H4 (cell line): ENCODE measurements around the gene APOO. TPM values are rescaled to one million over a fixed set of nuclear protein-coding genes. Genes with fewer than 3 reads are reported as not detected.
"Not testable (repeated sequence)": the region's sequence is repeated elsewhere in the genome, so short reads cannot be mapped to it uniquely, and the experiment has no call there.

ENCODE experiments used
- DNase-seq: peaks from one replicate; pipeline ENCODE4 v3.0.0-alpha.2; 2015; ENCODE audit warnings: low spot score
- total RNA-seq: library from RNA; depleted of rRNA; stranded (reverse); fragments of >200 nt; shearing (Covaris generic); gene quantifications from 2 replicates; pipeline ENCODE4 v1.2.3, GENCODE V29; 2014

Gene APOO
- total RNA-seq, 1 experiment from 2014 or later, result 58.9 TPM

DNA sequence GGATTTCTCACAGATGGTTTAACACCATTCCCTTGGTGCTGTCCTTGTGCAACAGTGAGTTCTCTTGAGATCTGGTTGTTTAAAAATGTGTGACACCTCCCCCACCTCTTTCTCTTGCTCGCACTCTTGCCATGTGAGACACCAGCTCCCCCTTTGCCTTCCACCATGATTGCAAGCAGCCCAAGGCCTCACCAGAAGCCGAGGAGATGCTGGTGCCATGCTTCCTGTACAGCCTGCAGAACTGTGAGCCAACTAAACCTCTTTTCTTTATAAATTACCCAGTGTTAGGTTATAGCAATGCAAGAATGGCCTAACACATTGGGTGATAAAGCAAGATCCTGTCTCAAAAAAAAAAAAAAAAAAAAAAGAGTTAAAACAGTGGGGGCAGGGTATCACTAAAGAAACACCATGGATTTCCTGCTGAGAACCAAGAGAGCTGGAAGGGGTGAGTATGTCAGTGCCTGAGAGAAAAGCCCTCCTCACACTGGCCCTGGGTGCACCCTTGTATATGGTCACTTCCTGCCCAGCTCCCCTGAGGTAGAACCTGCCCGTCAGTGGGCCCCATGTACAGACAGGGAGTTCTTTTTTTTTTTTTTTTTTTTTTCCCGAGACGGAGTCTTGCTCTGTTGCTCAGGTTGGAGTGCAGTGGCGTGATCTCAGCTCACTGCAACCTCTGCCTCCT lies 46.4 kb downstream of the APOO start:
- no peak for DNase-seq

- DNase-seq, result not testable (repeated sequence)
Measured at GRCh38 chrX:23859238-23859637, 48.5 kb downstream of the APOO start.

- DNase-seq, result no peak
Measured at GRCh38 chrX:23857935-23858334, 49.8 kb downstream of the APOO start.

GRCh38 chrX:23857363-23857762 lies 50.4 kb downstream of the APOO start:
- DNase-seq, result no peak

DNA sequence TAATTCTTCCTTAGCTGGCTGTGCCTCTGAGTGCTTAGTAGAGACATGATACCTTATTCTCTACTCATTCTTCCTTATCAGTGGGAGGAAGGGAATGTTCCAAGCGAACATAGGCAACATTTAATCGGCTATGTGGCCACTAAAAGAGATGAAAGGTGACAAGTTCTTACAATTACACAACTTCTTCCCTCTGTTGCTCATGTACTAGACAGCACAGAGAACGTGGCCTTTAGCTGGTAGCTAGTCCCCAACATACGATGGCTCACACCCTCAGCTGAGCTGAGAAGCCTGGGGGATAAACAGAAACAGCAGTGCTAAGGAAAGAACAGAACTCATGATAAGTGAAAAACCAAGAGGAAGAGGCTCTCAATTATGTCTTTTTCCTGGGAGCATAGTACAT lies 52.2 kb downstream of the APOO start:
- DNase-seq, result no peak

DNA sequence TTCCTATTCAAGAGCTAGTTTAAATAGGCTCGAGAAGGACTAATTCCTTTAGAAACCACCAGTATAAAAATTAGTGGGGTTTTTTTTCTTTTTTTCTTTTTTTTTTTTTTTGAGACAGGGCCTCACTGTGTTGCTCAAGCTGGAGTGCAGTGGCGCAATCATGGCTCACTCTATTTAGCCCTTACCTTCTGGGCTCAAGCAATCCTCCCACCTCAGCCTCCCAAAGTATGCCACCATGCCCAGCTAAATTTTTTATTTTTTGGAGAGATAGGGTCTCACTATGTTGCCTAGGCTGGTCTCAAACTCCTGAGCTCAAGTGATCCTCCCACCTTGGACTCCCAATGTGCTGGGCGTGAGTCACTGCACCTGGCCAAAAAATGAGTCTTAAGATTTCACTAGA lies 52.8 kb downstream of the APOO start:
- no peak for DNase-seq

- no peak for DNase-seq
Measured at GRCh38 chrX:23854122-23854521, 53.6 kb downstream of the APOO start.

GRCh38 chrX:23851544-23851943 lies 56.2 kb downstream of the APOO start:
- DNase-seq, result no peak

DNA sequence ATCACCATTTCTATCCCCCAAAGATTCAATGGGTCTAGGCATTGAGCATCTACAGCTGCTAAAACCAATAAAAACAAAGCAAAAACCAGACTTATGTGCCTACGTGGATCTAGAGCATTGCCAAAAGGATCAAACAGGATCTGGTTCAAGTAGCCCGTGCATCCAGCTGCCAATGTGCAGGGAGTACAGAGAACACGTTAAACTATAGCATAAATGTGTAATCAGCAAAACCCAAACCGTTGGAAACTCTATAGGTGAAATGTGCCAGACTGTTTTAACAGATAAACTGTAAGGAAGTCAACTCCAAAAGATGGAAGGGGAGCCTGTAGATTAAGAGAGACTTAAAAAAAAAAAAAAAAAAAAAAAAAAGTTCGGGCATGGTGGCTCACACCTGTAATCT lies 58.5 kb downstream of the APOO start:
- no peak for DNase-seq

DNA sequence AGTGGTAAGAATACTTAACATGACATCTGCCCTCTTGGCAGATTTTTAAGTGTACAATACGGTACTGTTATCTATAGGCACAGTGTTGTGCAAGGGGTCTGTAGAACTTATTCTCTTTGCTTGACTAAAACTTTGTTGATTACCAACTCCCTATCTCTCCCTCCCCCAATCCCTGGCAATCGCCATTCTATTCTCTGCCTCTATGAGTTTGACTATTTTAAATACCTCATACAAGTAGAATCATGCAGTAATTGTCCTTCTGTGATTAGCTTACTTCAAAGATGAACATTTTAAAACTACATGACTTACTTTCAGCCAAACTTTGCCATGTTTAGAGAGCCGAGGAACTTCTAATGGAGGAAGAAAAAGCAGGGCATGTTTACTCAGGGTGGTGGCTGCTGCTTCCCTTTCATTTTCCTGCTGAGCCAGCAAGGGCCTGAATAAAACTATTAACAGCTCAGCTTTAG lies 62.4 kb downstream of the APOO start:
- no peak for DNase-seq

DNA sequence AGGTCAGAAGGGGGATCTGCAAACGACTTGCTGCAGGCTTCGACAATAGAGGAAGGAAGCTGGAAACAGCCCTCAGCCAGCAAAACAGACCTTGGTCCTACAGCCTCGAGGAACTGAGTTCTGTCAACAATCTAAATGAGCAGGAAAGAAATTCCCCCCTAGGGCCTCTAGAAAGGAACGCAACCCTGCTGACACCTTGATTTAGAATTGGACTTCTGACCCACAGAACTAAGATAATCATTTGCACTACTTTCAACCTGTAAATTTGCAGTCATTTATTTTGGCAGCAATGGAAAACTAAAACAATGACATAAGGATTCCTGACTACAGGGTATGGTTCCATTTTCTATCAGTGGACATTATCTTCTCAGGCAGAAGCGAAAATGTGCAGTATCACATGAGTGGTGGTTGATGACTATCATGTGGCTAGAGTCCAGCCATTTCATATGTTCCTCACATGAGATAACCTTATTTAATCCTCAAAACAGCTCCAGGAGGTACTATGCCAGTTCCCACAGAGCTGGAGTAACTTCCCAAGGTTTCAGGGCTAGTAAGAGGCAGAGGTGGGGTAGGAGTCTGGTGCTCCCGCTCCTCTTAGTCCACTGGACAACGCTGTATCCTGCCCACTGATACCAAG lies 63.1 kb downstream of the APOO start:
- DNase-seq, result no peak

DNA sequence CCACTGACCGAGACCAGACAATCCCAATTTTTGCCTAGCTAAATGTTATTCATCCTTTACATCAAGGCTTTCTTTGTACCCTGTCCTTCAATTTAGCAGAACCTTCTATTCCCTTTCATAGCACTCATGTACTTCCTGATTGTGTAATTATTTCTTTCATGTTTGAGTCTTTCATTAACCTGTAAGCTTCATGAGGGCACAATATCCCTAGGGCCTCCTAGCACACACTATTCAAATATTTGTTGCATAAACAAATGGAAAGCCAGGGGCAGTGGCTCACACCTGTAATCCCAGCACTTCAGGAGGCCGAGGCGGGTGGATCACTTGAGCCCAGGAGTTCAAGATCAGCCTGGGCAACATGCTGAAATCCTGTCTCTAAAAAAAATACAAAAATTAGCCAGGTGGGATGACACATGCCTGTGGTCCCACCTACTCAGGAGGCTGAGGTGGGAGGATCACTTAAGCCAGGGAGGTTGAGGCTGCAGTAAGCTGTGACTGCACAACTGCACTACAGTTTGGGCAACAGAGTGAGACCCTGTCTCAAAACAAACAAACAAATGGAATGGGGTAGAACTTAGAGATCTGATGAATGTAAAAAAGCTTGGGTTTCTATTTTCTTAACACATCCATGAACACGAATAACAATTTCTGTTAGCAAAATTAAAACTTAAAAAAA lies 65.8 kb downstream of the APOO start:
- DNase-seq, result no peak

GRCh38 chrX:23840674-23841073 lies 67.1 kb downstream of the APOO start:
- DNase-seq, result no peak

DNA sequence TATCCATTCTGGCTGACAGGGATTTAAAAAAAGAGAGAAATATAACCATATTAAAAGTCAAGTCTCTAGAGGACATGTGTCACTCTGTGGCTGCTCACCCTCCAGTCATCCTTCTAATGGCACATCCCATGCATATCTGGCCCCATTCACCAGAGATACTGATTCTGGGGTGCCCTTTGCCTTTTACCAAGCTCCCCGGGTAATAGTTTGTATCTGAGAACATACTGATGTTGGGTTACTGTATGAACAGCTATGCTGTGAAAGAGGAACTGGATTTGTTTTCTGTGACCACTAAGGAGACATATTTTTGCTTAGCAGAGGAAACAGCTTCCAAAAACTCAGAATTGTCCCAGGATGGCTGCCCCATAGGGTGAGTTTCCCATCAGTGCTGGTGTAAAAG lies 68.8 kb downstream of the APOO start:
- no peak for DNase-seq

DNA sequence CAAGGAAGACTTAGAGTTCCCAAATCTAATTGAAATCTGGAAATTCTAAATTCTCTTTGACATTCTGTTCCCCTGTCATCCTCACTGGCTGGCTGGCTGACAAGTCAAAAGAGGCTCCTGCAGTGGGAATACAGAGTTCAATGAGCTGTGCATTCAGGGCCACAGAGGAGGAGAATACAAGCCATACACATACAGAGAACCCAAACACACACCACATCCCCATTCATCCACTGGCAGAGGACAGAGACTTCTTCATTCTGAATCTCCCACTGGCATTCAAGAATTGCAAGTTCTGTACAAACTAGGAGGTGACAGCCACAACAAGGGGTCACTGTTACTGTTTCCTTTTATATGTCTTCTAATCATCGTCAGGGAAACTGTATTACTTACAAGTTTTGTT lies 75.0 kb downstream of the APOO start:
- DNase-seq, result no peak

GRCh38 chrX:23828881-23829280 lies 78.9 kb downstream of the APOO start:
- DNase-seq, result no peak

GRCh38 chrX:23826653-23827052 lies 81.1 kb downstream of the APOO start:
- no peak for DNase-seq

GRCh38 chrX:23826216-23826615 lies 81.5 kb downstream of the APOO start:
- DNase-seq, result no peak

GRCh38 chrX:23825675-23826074 lies 82.1 kb downstream of the APOO start:
- DNase-seq, result no peak

DNA sequence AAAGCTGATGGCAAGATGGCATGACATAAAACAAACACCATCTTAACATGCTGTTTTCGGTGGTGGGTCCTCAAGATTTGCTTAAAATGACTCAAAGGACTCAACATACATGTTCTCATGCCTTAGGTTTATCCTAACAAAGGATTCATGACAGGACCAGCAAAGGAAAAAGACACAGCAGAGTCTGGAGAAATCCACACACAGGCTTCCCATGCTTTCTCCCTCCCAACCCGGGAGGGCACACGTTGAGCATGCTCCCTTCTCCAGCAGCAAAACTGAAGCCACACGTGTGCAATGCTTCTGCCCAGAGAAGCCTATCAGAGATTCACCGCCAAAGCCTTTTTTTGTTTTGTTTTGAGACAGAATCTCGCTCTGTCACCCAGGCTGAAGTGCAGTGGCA lies 84.9 kb downstream of the APOO start:
- no peak for DNase-seq

DNA sequence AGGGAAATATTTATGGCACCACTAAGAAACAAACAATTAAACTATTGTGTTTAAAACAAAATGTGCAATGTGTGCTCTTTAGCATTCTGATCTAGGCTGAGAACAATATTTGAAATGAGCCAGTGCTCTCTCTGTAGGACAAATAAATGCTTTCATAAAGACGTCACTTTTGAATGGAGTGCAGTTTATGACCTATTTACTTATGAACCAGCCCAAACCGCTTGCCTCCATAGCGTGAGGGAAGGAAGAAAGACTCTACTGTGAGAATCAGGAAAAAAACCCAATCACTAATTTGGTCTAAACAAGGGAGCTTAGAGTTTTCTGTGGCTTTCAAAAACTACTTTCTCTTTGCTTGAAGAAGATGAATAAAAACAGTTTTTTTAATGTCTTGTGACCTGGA lies 85.3 kb downstream of the APOO start:
- peak; percentile 62 for DNase-seq

GRCh38 chrX:23821847-23822246 lies 85.9 kb downstream of the APOO start:
- no peak for DNase-seq

DNA sequence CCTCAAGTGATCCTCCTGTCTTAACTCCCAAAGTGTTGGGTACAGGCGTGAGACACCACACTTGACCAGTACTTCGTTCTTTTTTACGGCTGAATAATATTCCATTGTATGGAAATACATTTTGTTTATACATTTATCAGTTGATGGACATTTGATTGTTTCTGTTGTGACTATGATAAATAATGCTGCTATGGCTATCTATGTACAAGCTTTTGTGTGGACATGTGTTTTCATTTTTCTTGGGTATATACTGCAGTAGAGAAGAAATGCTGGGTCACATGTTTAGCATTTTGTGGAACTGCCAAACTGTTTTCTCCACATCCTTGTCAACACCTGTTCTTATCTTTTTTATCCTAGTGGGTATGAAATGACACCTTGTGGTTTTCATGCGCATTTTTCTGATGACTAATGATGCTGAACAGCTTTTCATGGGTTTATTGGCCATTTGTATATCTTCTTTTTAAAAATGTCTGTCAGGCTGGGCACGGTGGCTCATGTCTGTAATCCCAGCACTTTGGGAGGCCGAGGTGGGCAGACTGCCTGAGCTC lies 87.4 kb downstream of the APOO start:
- DNase-seq, result no peak
